ENCODE results near the gene MNAT1. TPM values are rescaled to one million over a fixed set of nuclear protein-coding genes. Genes with fewer than 3 reads are reported as not detected.

MNAT1 gene
- total RNA-seq, 1 donor from 2014 or later = 25.5 TPM

GRCh38 chr14:60971271-60971670 lies 236.7 kb downstream of the MNAT1 start:
- H3K9me3 ChIP-seq = no peaks in the 10 kb centered on the region
- no peak overlapping the region for H3K4me3 ChIP-seq
- no peak overlapping the region for H3K27ac ChIP-seq
- H3K27me3 ChIP-seq = no peaks in the 10 kb centered on the region
- TF ChIP-seq CTCF (IDR thresholded peaks at IDR 0.05) = no peak
- no peaks in the 10 kb centered on the region for H3K4me1 ChIP-seq
- peaks cover 7% of the 10 kb centered on the region for H3K36me3 ChIP-seq
- DNase-seq (no peak), ATAC-seq (no peak)
- intact Hi-C loops (cut with DNase I) = no loop called here

DNA sequence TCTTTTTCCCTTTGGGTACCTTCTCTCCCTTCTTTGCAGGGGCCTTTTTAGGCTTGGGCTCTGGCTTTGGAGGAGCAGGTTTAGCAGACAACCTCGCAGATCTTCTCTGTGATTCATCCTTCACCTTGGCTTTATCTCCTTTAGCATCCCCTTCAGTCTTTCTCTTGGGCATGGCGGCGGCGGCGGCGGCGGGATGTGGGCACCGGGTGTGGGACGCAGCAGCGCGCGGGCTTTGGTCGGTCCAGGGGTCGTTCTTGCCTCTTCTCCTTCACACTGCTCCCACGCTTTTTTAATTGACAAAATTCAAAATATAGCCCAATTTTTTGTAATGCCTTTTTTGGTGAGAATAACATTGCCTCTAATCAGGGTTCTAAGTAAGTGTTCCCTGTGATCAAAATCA lies 237.7 kb downstream of the MNAT1 start:
- no peak for ATAC-seq
- Histone ChIP-seq H3K9me3 (no peaks in the 10 kb centered on the region), H3K36me3 (peaks cover 7% of the 10 kb centered on the region), H3K4me1 (no peaks in the 10 kb centered on the region), H3K4me3 (no peak overlapping the region), H3K27me3 (no peaks in the 10 kb centered on the region), H3K27ac (no peak overlapping the region)
- DNase-seq = no peak
- no peak for TF ChIP-seq CTCF (IDR thresholded peaks at IDR 0.05)
- intact Hi-C loops (cut with DNase I) = no loop called here

DNA sequence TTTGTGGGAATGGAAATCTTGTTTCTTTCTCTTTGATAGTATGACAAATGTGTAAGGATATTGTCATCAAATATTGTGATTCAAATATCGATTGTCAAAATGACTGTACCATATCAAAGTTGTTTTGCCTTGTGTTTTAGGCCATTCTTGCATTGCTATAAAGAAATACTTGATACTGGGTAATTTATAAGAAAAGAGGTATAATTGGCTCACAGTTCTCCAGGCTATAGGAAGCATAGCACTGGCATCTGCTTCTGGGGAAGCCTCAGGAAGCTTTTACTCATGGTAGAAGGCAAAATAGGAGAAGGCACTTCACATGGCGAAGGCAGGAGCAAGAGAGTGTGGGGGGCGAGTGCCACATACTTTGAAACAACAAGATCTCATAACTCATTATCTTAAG lies 238.5 kb downstream of the MNAT1 start:
- H3K4me3 ChIP-seq = no peak overlapping the region
- DNase-seq (no peak), ATAC-seq (no peak)
- no peak overlapping the region for H3K27ac ChIP-seq
- H3K27me3 ChIP-seq = no peaks in the 10 kb centered on the region
- H3K9me3 ChIP-seq = no peaks in the 10 kb centered on the region
- TF ChIP-seq CTCF (IDR thresholded peaks at IDR 0.05) = no peak
- H3K36me3 ChIP-seq = peaks cover 7% of the 10 kb centered on the region
- peaks cover 4% of the 10 kb centered on the region for H3K4me1 ChIP-seq
- intact Hi-C loops (cut with DNase I) = no loop called here

DNA sequence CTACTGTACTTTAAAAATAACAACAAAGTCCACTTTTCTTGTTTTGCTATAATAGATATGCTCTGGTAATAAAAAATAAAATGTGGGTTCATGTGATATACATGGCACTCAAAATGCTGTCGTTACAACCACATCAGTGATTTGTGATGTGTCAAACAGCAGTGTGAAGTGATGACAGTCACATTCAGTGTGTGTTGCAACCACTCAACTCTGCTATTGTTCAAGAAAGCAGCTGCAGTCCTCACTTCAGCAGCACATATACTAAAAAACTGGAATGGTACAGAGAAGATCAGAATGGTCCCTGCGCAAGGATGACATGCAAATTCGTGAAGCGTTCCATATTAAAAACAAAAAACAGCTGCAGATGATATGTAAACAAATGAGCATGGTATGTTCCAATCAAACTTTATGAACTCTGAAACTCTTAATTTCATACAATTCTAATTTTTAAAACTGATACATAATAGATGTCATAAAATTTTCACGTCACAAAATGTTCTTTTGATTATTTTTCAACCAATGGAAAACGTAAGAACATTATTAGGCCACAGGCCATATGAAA lies 239.6 kb downstream of the MNAT1 start:
- peaks cover 7% of the 10 kb centered on the region for H3K36me3 ChIP-seq
- no peak for TF ChIP-seq CTCF (IDR thresholded peaks at IDR 0.05)
- H3K9me3 ChIP-seq = no peaks in the 10 kb centered on the region
- DNase-seq = no peak
- no peak overlapping the region for H3K27ac ChIP-seq
- no peaks in the 10 kb centered on the region for H3K27me3 ChIP-seq
- peaks cover 10% of the 10 kb centered on the region for H3K4me1 ChIP-seq
- ATAC-seq = no peak
- H3K4me3 ChIP-seq = no peak overlapping the region
- intact Hi-C loops (cut with DNase I) = no loop called here

- no peak for TF ChIP-seq CTCF (IDR thresholded peaks at IDR 0.05)
- Histone ChIP-seq H3K9me3 (no peaks in the 10 kb centered on the region), H3K27ac (no peak overlapping the region), H3K4me1 (peaks cover 19% of the 10 kb centered on the region), H3K27me3 (no peaks in the 10 kb centered on the region), H3K36me3 (peaks cover 7% of the 10 kb centered on the region), H3K4me3 (no peak overlapping the region)
- intact Hi-C loops (cut with DNase I) = no loop called here
- ATAC-seq = no peak
- DNase-seq = no peak
Measured at GRCh38 chr14:60975551-60975950, 241.0 kb downstream of the MNAT1 start.

GRCh38 chr14:60977847-60978246 lies 243.3 kb downstream of the MNAT1 start:
- H3K9me3 ChIP-seq = no peaks in the 10 kb centered on the region
- peaks cover 27% of the 10 kb centered on the region for H3K4me1 ChIP-seq
- DNase-seq = no peak
- ATAC-seq = no peak
- H3K27me3 ChIP-seq = no peaks in the 10 kb centered on the region
- H3K36me3 ChIP-seq = peaks cover 7% of the 10 kb centered on the region
- H3K4me3 ChIP-seq = no peak overlapping the region
- TF ChIP-seq CTCF (IDR thresholded peaks at IDR 0.05) = no peak
- H3K27ac ChIP-seq = no peak overlapping the region
- intact Hi-C loops (cut with DNase I) = no loop called here

Data from upper lobe of right lung (tissue), 1 donor.